Transverse colon (tissue), 4 donors: Measurements from ENCODE around the gene NCCRP1. TPM values are rescaled to one million over a fixed set of nuclear protein-coding genes. Genes with fewer than 3 reads are reported as not detected.

Experiments
- DNase-seq: peaks from one replicate; pipeline ENCODE4 v3.0.0-alpha.2; 2019
- H3K27ac ChIP-seq, 4 donors: fragments of 200-600 bp; sonication (generic); 2 replicates each; pipeline ENCODE4 v1.5.1; 2016 to 2018; ENCODE audit warnings: inconsistent platforms in 4 of 4
- H3K27me3 ChIP-seq: fragments of 200-600 bp; sonication (generic); 2 replicates; pipeline ENCODE4 v1.5.1; 2017; ENCODE audit warnings: inconsistent platforms
- H3K36me3 ChIP-seq, 4 donors: fragments of 200-600 bp; sonication (generic); 2 replicates each; pipeline ENCODE4 v1.5.1; 2017 to 2019; ENCODE audit warnings: inconsistent platforms in 4 of 4
- H3K4me1 ChIP-seq, 4 donors: fragments of 200-600 bp; sonication (generic); 2 replicates each; pipeline ENCODE4 v1.5.1; 2017 to 2020; ENCODE audit warnings: inconsistent platforms in 4 of 4
- H3K4me3 ChIP-seq, 4 donors: fragments of 200-600 bp; sonication (generic); 1 replicate in 1 of 4; 2 replicates in 3 of 4; pipeline versions ENCODE4 v1.5.1 to v1.6.1; 2017 to 2019; ENCODE audit warnings: inconsistent platforms in 4 of 4
- H3K9me3 ChIP-seq, 2 donors: fragments of 200-600 bp; sonication (generic); 2 replicates each; pipeline ENCODE4 v1.5.1; 2017 to 2019; ENCODE audit warnings: inconsistent platforms in 2 of 2
- CTCF ChIP-seq, 5 experiments: fragments of 200-600 bp in 3 of 5; fragments of 450-650 bp in 2 of 5; sonication (generic) in 3 of 5; IDR thresholded peaks; 1 replicate in 2 of 5; 2 replicates in 3 of 5; pipeline ENCODE4 v1.5.1; 2016 to 2017; ENCODE audit warnings: antibody characterized with exemption in 5 of 5, inconsistent platforms in 3 of 5, mild to moderate bottlenecking in 2 of 5, moderate library complexity in 1 of 5
- EP300 ChIP-seq: sonication (generic); formaldehyde crosslinking; IDR thresholded peaks from one replicate; pipeline ENCODE4 v1.6.1; 2017; ENCODE audit warnings: antibody characterized with exemption, low read depth
- POLR2A ChIP-seq: fragments of 450-650 bp; IDR thresholded peaks from one replicate; pipeline ENCODE4 v1.6.1; 2016; ENCODE audit warnings: antibody characterized with exemption, mild to moderate bottlenecking, moderate library complexity
- POLR2AphosphoS5 ChIP-seq, 3 donors: sonication (generic); formaldehyde crosslinking; IDR thresholded peaks; one replicate each; pipeline ENCODE4 v1.6.1; 2016; ENCODE audit warnings: antibody characterized with exemption in 3 of 3
- WGBS, 2 donors: methylation state at CpG; one replicate each; pipeline ENCODE4 v1.1.5; 2018; ENCODE audit warnings: low coverage in 1 of 2; 5-methylcytosine and 5-hydroxymethylcytosine counted together
- in situ Hi-C, 4 donors: fragments of 200-750 bp; cut with MboI; loops; one replicate each; pipeline versions ENCODE4 v1.15.0 to v1.15.1; 2017; ENCODE audit warnings: low sequenced_read_pairs in 3 of 4, low pct_ligation_motif_present in 1 of 4, low pct_unique_long_range_greater_than_20kb in 1 of 4
- intact Hi-C: fragments of 100-400 bp; cut with DNase I; formaldehyde crosslinking; loops from one replicate; pipeline ENCODE4 v1.15.1; 2023; ENCODE audit warnings: low total_unique reads
- total RNA-seq, 4 donors: library from RNA; depleted of rRNA; stranded (reverse); fragments of >200 nt; gene quantifications; one replicate each; pipeline ENCODE4 v1.1.0, GENCODE V29; 2016

Gene NCCRP1
- total RNA-seq, 4 donors from 2014 or later: 0.14 to 3.0 (median 1.1) TPM; not detected in 1

- intact Hi-C loops: no loop called here
Observed at GRCh38 chr19:39166571-39167391, 30.0 kb upstream of the NCCRP1 start.

GRCh38 chr19:39167461-39168257 is 29.1 kb upstream of the NCCRP1 start:
- peak overlapping the region; percentile 22 to 75 (median 30) for H3K27ac ChIP-seq
- peak; percentile 57 for DNase-seq
- H3K27me3 ChIP-seq: no peaks in the 10 kb centered on the region
- WGBS, 2 donors: 46 to 69% methylated on average over 5 to 19 of the region's 25 CpGs
- H3K36me3 ChIP-seq: no peaks in the 10 kb centered on the region
- no peak overlapping the region for H3K4me3 ChIP-seq
- in situ Hi-C loops (no loop called here), intact Hi-C loops (no loop called here)
- H3K9me3 ChIP-seq: no peaks in the 10 kb centered on the region
- no peak for TF ChIP-seq EP300
- no peak for TF ChIP-seq POLR2AphosphoS5 (IDR thresholded peaks at IDR 0.05)
- TF ChIP-seq CTCF (IDR thresholded peaks at IDR 0.05): no peak
- TF ChIP-seq POLR2A: no peak
- H3K4me1 ChIP-seq: peaks cover 18 to 25% (median 22%) of the 10 kb centered on the region in 4 donors

More at GRCh38 chr19:39166571-39167391, 30.0 kb upstream of the NCCRP1 start:
- in situ Hi-C loops: no loop called here
- TF ChIP-seq POLR2AphosphoS5 (IDR thresholded peaks at IDR 0.05): no peak
- TF ChIP-seq POLR2A: no peak
- TF ChIP-seq CTCF (IDR thresholded peaks at IDR 0.05): no peak
- TF ChIP-seq EP300: no peak
- DNase-seq: peak; percentile 88
- H3K9me3 ChIP-seq: no peaks in the 10 kb centered on the region
- peak overlapping the region; percentile 22 to 75 (median 30) for H3K27ac ChIP-seq
- no peaks in the 10 kb centered on the region for H3K36me3 ChIP-seq
- 20 to 57% methylated on average over 2 to 21 of the region's 24 CpGs for WGBS, 2 donors
- H3K4me1 ChIP-seq: peaks cover 18 to 25% (median 22%) of the 10 kb centered on the region in 4 donors
- peak overlapping the region in 1 of 4 donors; percentile 11 for H3K4me3 ChIP-seq
- no peaks in the 10 kb centered on the region for H3K27me3 ChIP-seq

GRCh38 chr19:39168258-39169142 is 28.3 kb upstream of the NCCRP1 start:
- in situ Hi-C loops (no loop called here), intact Hi-C loops (no loop called here)
- H3K9me3 ChIP-seq: no peaks in the 10 kb centered on the region
- H3K27ac ChIP-seq: no peak overlapping the region
- DNase-seq: no peak
- no peaks in the 10 kb centered on the region for H3K27me3 ChIP-seq
- no peaks in the 10 kb centered on the region for H3K36me3 ChIP-seq
- peaks cover 18 to 25% (median 22%) of the 10 kb centered on the region in 4 donors for H3K4me1 ChIP-seq
- WGBS, 2 donors: 89% methylated on average over 23 of the region's 23 CpGs; no CpG with 5 or more reads in 1 of the 2 donors
- TF ChIP-seq EP300 (no peak), POLR2A (no peak), POLR2AphosphoS5 (IDR thresholded peaks at IDR 0.05) (no peak), CTCF (IDR thresholded peaks at IDR 0.05) (no peak)
- no peak overlapping the region for H3K4me3 ChIP-seq
